AG04449 (cell line): ENCODE data around the gene PLXNA4.

Experiments used
- CTCF ChIA-PET: fragments of 350-600 bp; formaldehyde crosslinking; extraction: SDS; loops from one replicate; lab custom pipeline; 2021; ENCODE audit warnings: antibody characterized with exemption; lab: Yijun Ruan, JAX
- POLR2A ChIA-PET: fragments of 400-600, 350-600 bp; formaldehyde crosslinking; extraction: SDS; loops from one replicate; lab custom pipeline; 2020; ENCODE audit warnings: antibody characterized with exemption, inconsistent platforms; lab: Yijun Ruan, JAX
- DNase-seq: peaks from one replicate; pipeline ENCODE4 v3.0.0-alpha.2; 2010; ENCODE audit warnings: low read depth, low spot score
- H3K4me3 ChIP-seq: 2 replicates; pipeline ENCODE4 v1.5.1; 2011; ENCODE audit warnings: low read depth, mild to moderate bottlenecking, control low read depth, low read length
- TF ChIP-seq, protein P1 (sequence below): IDR thresholded peaks from one replicate; pipeline ENCODE4 v1.5.1; 2011; ENCODE audit warnings: mild to moderate bottlenecking, moderate library complexity, low read length, control low read depth, inconsistent platforms; ENCODE audit not compliant: insufficient read depth; ENCODE audit errors: missing control alignments

Gene PLXNA4

DNA sequence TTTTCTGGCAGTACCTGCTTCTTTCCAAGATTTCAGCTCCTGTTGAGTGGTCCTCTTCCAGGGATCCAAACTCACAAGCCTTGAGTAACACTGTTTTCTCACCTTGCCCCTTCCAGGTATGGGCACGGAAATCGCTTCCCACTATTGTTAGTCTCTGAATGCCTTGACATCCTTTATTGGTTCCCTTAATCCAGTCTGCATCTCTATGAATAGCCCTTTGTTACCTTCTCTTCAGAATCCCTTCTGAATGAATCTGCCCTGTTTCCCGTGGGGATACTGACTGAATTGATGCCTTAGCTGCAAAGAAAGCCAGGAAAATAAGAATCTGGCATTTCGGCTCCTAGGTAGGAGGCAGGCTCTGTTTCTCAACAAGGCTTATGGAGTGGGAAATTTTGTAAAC, 467.7 kb downstream of the PLXNA4 start:
- CTCF ChIA-PET = no interaction called here
- TF ChIP-seq, protein P1, sequence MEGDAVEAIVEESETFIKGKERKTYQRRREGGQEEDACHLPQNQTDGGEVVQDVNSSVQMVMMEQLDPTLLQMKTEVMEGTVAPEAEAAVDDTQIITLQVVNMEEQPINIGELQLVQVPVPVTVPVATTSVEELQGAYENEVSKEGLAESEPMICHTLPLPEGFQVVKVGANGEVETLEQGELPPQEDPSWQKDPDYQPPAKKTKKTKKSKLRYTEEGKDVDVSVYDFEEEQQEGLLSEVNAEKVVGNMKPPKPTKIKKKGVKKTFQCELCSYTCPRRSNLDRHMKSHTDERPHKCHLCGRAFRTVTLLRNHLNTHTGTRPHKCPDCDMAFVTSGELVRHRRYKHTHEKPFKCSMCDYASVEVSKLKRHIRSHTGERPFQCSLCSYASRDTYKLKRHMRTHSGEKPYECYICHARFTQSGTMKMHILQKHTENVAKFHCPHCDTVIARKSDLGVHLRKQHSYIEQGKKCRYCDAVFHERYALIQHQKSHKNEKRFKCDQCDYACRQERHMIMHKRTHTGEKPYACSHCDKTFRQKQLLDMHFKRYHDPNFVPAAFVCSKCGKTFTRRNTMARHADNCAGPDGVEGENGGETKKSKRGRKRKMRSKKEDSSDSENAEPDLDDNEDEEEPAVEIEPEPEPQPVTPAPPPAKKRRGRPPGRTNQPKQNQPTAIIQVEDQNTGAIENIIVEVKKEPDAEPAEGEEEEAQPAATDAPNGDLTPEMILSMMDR = no peak
- no peak for DNase-seq
- H3K4me3 ChIP-seq = no peak overlapping the region
- POLR2A ChIA-PET = no interaction called here

DNA sequence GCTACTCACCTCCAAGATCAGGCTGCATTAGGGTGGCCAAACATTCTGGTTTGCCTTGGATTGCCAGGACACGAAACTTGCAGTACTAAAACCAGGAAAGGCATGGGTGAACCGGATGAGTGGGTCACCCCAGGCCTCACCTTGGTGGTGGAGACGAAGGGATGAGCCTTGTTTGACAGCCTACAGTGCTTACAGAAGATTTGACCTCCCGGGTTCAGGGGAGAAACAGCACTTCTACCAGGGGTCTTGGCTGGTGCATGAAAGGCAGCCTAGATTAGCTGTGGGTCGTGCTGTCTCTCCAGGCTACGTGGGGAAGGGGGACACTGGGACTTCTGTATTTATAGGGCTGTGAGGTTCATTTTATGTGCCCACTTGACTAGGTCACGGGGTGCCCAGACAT, 469.8 kb downstream of the PLXNA4 start:
- H3K4me3 ChIP-seq = no peak overlapping the region
- DNase-seq = no peak
- ChIA-PET POLR2A (no interaction called here), CTCF (no interaction called here)
- TF ChIP-seq, protein P1 = no peak

DNA sequence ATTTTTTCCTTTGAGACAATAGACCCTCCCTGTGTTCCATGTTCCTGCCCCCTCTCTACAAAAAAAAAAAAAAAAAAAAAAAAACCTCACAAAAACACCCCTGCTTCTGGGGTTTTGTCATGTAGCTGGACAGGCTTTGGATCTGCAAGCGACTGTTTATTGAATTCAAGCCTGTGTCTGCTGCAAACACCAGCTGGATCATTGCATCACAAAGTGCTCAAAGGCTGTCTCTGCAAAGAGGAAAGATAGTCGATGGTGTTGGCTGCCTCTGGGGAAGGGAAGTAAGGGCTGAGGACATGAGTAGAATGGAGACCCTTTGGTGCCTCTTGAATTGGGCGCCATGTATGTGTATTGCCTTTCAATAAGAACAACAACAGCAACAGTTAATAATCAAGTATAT, 471.2 kb downstream of the PLXNA4 start:
- ChIA-PET CTCF (interaction anchor here (1.7 kb wide), 1 partner anchor 246 kb away, joined by 4 read pairs; no protein-coding TSS in a partner anchor), POLR2A (no interaction called here)
- no peak overlapping the region for H3K4me3 ChIP-seq
- TF ChIP-seq, protein P1 = no peak
- no peak for DNase-seq

DNA sequence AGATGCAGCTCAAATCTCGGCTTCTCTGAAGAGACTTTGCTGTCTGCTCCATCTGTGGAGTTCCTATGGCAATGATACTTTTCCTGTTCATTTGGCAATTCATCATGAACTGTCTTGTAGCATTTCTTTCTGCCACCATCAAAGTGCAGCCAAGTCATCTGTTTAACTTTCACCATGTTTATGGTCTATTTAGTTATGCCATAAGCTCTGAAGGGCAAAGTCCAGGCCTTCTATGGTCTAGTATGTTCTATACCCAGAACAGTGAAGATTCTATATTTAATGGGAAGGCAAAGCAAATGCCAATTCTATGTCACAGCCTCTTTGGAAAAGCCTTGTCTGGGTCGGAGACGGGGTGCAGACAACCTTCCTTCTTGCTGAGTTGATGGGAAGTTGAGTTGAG, 472.6 kb downstream of the PLXNA4 start:
- H3K4me3 ChIP-seq = no peak overlapping the region
- ChIA-PET POLR2A (no interaction called here), CTCF (no interaction called here)
- TF ChIP-seq, protein P1 = no peak
- DNase-seq = no peak

DNA sequence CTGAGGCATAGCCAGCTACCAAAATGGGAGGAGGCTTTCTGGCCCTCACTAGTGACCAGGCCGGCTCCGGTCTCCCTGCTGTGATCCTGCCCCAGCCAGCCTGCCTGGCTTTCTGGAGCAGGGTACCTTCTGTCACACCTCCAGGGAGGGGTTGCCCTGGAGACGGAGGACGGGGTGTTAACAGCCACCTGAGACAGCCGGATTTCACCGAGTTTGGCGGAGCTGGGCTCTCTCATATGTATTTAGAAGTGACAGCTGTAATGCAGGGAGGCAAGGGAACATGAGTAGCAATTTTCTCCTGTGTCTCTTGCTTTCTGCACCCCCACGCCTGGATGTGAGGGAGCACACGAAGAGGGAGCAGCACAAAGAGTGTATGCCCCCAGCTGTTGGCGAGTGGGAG, 473.3 kb downstream of the PLXNA4 start:
- ChIA-PET CTCF (no interaction called here), POLR2A (no interaction called here)
- TF ChIP-seq, protein P1 = no peak
- DNase-seq = no peak
- H3K4me3 ChIP-seq = no peak overlapping the region

DNA sequence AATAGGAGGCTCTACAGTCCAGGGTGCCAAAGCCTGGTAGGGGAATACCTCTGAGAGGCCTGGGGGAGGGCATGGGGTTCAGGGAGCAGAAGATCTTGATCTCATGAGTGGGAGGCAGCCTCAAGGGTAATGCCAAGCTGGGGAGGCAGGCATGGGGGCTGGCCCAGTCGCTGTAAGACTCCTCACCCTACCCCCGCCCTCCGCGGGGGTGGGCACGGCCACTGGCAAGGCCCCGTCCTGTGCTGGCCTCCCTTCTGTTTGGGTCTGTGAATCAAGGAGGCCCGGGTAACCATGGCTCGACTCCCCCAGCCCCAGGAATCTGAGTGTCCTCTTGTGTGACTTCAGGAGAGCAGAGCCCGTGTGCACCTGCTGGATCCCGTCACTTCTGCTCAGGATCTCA, 473.9 kb downstream of the PLXNA4 start:
- TF ChIP-seq, protein P1 = no peak
- no peak overlapping the region for H3K4me3 ChIP-seq
- DNase-seq = no peak
- ChIA-PET CTCF (no interaction called here), POLR2A (no interaction called here)
